Loucy (cell line): ENCODE results near the gene GMPPA.
A peak's percentile ranks its signal among the peaks of the same experiment; 100 is the strongest.

Experiments used
- H2AFZ ChIP-seq: fragments of 200-600 bp; sonication (generic); 2 replicates; pipeline ENCODE4 v1.6.0; 2016; ENCODE audit warnings: antibody characterized with exemption, mild to moderate bottlenecking, low read length, moderate library complexity
- H3F3A ChIP-seq: fragments of 200-600 bp; 2 replicates; pipeline ENCODE4 v1.6.0; 2016; ENCODE audit warnings: antibody characterized with exemption, low read depth, mild to moderate bottlenecking
- H3K27me3 ChIP-seq: fragments of 200-600 bp; sonication (generic); 2 replicates; pipeline ENCODE4 v1.6.1; 2014; ENCODE audit warnings: low read length, mild to moderate bottlenecking; ENCODE audit not compliant: insufficient read depth, poor library complexity, severe bottlenecking
- H3K36me3 ChIP-seq: fragments of 200-600 bp; sonication (generic); 2 replicates; pipeline ENCODE4 v1.6.1; 2016; ENCODE audit warnings: low read length; ENCODE audit not compliant: insufficient read depth
- H3K4me1 ChIP-seq: fragments of 200-600 bp; sonication (generic); 2 replicates; pipeline ENCODE4 v1.5.1; 2014; ENCODE audit warnings: low read length, mild to moderate bottlenecking; ENCODE audit not compliant: insufficient read depth, poor library complexity, severe bottlenecking
- H3K4me2 ChIP-seq: fragments of 200-600 bp; sonication (generic); 2 replicates; pipeline ENCODE4 v1.6.0; 2014; ENCODE audit warnings: antibody characterized with exemption, low read length, low read depth, mild to moderate bottlenecking; ENCODE audit not compliant: poor library complexity, severe bottlenecking
- H3K4me3 ChIP-seq: fragments of 200-600 bp; sonication (generic); 2 replicates; pipeline ENCODE4 v1.5.1; 2014; ENCODE audit warnings: low read length, mild to moderate bottlenecking, mixed read lengths; ENCODE audit not compliant: poor library complexity, severe bottlenecking
- H3K79me2 ChIP-seq: fragments of 200-600 bp; sonication (generic); 2 replicates; pipeline ENCODE4 v1.6.1; 2014; ENCODE audit warnings: low read length; ENCODE audit not compliant: insufficient read depth
- H3K9ac ChIP-seq: fragments of 200-600 bp; sonication (generic); 2 replicates; pipeline ENCODE4 v1.6.0; 2014; ENCODE audit warnings: mild to moderate bottlenecking, low read depth, low read length, moderate library complexity; ENCODE audit not compliant: poor library complexity, severe bottlenecking
- H3K9me2 ChIP-seq: fragments of 200-600 bp; sonication (generic); replicated peaks from 2 replicates; pipeline ENCODE4 v1.6.1; 2016; ENCODE audit warnings: low read depth, low read length, mixed read lengths
- H3K9me3 ChIP-seq: fragments of 200-600 bp; sonication (generic); 2 replicates; pipeline ENCODE4 v1.6.1; 2014; ENCODE audit warnings: mild to moderate bottlenecking, antibody characterized with exemption, low read length, low read depth; ENCODE audit not compliant: insufficient read depth
- H4K20me1 ChIP-seq: fragments of 200-600 bp; sonication (generic); 2 replicates; pipeline ENCODE4 v1.6.0; 2014; ENCODE audit warnings: antibody characterized with exemption, low read length, mild to moderate bottlenecking; ENCODE audit not compliant: insufficient read depth, poor library complexity, severe bottlenecking
- EZH2phosphoT487 ChIP-seq: fragments of 200-600 bp; IDR thresholded peaks from 2 replicates; pipeline ENCODE4 v1.6.1; 2018; ENCODE audit warnings: antibody characterized with exemption, mild to moderate bottlenecking, moderate library complexity, borderline replicate concordance
- TF ChIP-seq, protein P1 (sequence below): fragments of 200-600 bp; sonication (generic); conservative IDR thresholded peaks from 2 replicates; pipeline ENCODE4 v1.5.1; 2014; ENCODE audit warnings: mild to moderate bottlenecking, antibody characterized with exemption, low read length

Gene GMPPA

GRCh38 chr2:219493086-219493485, 5.6 kb upstream of the GMPPA start:
- Histone ChIP-seq H3K79me2 (no peaks in the 10 kb centered on the region), H3K36me3 (no peaks in the 10 kb centered on the region), H2AFZ (no peak overlapping the region), H3K4me2 (no peak overlapping the region), H3K9me3 (no peaks in the 10 kb centered on the region), H3K9me2 (no peaks in the 10 kb centered on the region), H3K9ac (no peak overlapping the region), H3K4me1 (peaks cover 7% of the 10 kb centered on the region), H3F3A (no peaks in the 10 kb centered on the region), H4K20me1 (no peaks in the 10 kb centered on the region), H3K4me3 (no peak overlapping the region), H3K27me3 (no peaks in the 10 kb centered on the region)
- TF ChIP-seq, protein P1, sequence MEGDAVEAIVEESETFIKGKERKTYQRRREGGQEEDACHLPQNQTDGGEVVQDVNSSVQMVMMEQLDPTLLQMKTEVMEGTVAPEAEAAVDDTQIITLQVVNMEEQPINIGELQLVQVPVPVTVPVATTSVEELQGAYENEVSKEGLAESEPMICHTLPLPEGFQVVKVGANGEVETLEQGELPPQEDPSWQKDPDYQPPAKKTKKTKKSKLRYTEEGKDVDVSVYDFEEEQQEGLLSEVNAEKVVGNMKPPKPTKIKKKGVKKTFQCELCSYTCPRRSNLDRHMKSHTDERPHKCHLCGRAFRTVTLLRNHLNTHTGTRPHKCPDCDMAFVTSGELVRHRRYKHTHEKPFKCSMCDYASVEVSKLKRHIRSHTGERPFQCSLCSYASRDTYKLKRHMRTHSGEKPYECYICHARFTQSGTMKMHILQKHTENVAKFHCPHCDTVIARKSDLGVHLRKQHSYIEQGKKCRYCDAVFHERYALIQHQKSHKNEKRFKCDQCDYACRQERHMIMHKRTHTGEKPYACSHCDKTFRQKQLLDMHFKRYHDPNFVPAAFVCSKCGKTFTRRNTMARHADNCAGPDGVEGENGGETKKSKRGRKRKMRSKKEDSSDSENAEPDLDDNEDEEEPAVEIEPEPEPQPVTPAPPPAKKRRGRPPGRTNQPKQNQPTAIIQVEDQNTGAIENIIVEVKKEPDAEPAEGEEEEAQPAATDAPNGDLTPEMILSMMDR, result no peak
- TF ChIP-seq EZH2phosphoT487, result no peak

- peak overlapping the region; percentile 44; the same call in 1 of the 2 replicates for H2AFZ ChIP-seq
- H3K27me3 ChIP-seq, result no peaks in the 10 kb centered on the region
- H3K4me3 ChIP-seq, result no peak overlapping the region
- H3K36me3 ChIP-seq, result no peaks in the 10 kb centered on the region
- H3F3A ChIP-seq, result no peaks in the 10 kb centered on the region
- H3K79me2 ChIP-seq, result peaks cover 10% of the 10 kb centered on the region; the same call in 1 of the 2 replicates
- no peaks in the 10 kb centered on the region for H3K9me3 ChIP-seq
- peaks cover 23% of the 10 kb centered on the region for H3K4me1 ChIP-seq
- no peaks in the 10 kb centered on the region for H4K20me1 ChIP-seq
- H3K9ac ChIP-seq, result no peak overlapping the region
- peak overlapping the region; percentile 42 for H3K4me2 ChIP-seq
- no peaks in the 10 kb centered on the region for H3K9me2 ChIP-seq
- TF ChIP-seq EZH2phosphoT487, result no peak
- TF ChIP-seq, protein P1, result no peak
Measured at GRCh38 chr2:219494952-219495530, 3.6 kb upstream of the GMPPA start.

GRCh38 chr2:219495531-219496122, 3.1 kb upstream of the GMPPA start:
- H3K9me3 ChIP-seq, result no peaks in the 10 kb centered on the region
- peak overlapping the region; percentile 67 for H2AFZ ChIP-seq
- peaks cover 24% of the 10 kb centered on the region for H3K4me1 ChIP-seq
- no peaks in the 10 kb centered on the region for H3K9me2 ChIP-seq
- peak overlapping the region; percentile 42 for H3K4me2 ChIP-seq
- no peaks in the 10 kb centered on the region for H4K20me1 ChIP-seq
- no peaks in the 10 kb centered on the region for H3F3A ChIP-seq
- peaks cover 10% of the 10 kb centered on the region; the same call in 1 of the 2 replicates for H3K79me2 ChIP-seq
- no peak overlapping the region for H3K9ac ChIP-seq
- peak overlapping the region; percentile 37 for H3K4me3 ChIP-seq
- no peaks in the 10 kb centered on the region for H3K27me3 ChIP-seq
- TF ChIP-seq, protein P1, result peak; percentile 75
- no peak for TF ChIP-seq EZH2phosphoT487
- no peaks in the 10 kb centered on the region for H3K36me3 ChIP-seq
